ENCODE results near the gene R3HCC1L.
"Not testable (repeated sequence)": the region's sequence is repeated elsewhere in the genome, so short reads cannot be mapped to it uniquely, and the experiment has no call there.

R3HCC1L gene

DNA sequence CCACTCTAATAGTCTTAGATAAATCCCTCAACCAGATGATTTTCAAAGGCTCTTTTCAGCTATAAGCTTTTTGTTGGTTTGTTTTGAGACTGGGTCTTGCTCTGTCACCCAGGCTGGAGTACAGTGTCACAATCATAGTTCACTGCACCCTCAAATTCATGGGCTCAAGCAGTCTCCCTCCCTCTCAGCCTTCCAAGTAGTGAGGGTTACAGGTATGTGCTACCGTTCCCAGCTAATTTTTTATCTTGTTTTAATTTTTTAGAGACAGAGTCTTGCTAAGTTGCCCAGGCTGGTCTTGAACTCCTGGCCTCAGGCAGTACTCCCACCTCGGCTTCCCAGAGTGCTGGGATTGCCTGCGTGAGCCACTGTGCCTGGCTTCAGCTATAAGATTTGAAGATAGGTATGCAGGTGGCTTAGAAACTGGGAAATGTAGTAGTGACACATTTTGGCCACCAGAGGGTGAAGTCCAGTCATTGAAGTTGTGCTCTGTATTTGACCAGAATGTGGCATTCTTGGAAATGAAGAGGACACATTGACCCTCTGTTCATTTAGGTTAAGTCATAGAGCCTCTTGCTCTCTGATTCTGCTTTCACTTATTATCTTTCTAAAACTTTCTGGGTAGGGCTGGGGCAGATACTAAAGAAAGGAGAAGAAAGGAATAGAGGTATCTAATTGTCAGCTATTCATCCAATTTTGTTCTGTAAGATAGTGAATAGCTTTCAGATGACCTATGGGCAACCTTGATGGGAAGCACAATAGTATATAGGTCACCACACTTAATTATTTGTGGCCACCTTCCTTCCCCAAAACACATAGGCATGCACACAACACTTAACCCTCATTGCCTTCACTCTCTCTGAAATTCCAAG lies 36.0 kb downstream of the R3HCC1L start:
- H3K27ac ChIP-seq (ENCODE audit: insufficient read depth, low read depth, low read length, poor library complexity, severe bottlenecking) = no peak overlapping the region
- H3K27me3 ChIP-seq (ENCODE audit: control insufficient read depth, insufficient read depth, low read length, poor library complexity, severe bottlenecking) = no peaks in the 10 kb centered on the region
- H3K9me3 ChIP-seq (ENCODE audit: control insufficient read depth, low read length) = no peaks in the 10 kb centered on the region
- peaks cover 5% of the 10 kb centered on the region for H3K36me3 ChIP-seq (ENCODE audit: control insufficient read depth, insufficient read depth, low read length)
- peaks cover 10% of the 10 kb centered on the region for H3K4me1 ChIP-seq (ENCODE audit: control insufficient read depth, insufficient read depth, low read length)
- WGBS, 2 experiments = 51 to 57% methylated on average over 3 of the region's 3 CpGs
- H3K4me3 ChIP-seq (ENCODE audit: insufficient read depth, low read depth, low read length) = no peak overlapping the region

DNA sequence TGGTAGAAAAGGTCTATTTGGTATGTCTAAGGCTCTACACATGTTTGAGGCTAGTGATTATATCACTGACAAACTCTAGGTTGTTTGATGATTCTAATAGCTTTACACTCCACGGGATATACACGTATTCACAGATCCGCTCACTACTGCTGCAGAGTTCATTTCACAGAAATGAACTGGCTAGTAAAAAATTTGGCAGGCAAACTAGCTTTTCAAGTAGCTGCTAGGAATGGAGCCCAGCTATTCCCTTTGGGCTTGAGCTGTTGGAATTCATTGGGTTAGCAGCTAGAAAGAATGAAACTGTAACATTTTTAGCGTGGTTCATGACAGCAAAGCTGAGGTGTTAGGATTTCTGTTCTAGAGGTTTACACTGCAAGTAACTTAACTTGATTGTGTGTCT lies 37.6 kb downstream of the R3HCC1L start:
- no peak overlapping the region for H3K4me3 ChIP-seq (ENCODE audit: insufficient read depth, low read depth, low read length)
- H3K27me3 ChIP-seq (ENCODE audit: control insufficient read depth, insufficient read depth, low read length, poor library complexity, severe bottlenecking) = no peaks in the 10 kb centered on the region
- H3K9me3 ChIP-seq (ENCODE audit: control insufficient read depth, low read length) = no peaks in the 10 kb centered on the region
- H3K27ac ChIP-seq (ENCODE audit: insufficient read depth, low read depth, low read length, poor library complexity, severe bottlenecking) = no peak overlapping the region
- 94 to 95% methylated on average over 4 of the region's 4 CpGs for WGBS, 2 experiments
- H3K4me1 ChIP-seq (ENCODE audit: control insufficient read depth, insufficient read depth, low read length) = peaks cover 10% of the 10 kb centered on the region
- H3K36me3 ChIP-seq (ENCODE audit: control insufficient read depth, insufficient read depth, low read length) = no peaks in the 10 kb centered on the region

DNA sequence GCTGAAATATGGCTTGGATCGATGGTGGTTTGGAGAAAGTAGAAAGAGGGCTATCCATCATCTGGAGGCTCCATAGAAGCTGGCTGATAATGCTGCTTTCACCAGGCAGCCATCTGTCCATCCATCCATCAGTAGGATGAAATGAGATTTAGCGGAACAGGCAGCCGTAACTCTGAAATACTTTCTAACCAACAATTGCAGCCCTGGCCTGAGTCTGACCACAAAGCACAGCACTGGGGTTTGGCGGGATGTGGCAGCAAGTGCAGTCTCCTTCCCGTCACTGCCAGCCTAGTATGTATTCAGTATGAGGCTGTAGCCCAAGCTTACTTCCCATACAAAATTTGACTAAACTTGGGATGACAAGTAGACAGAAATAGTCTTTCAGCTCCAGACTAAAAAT lies 38.0 kb downstream of the R3HCC1L start:
- Histone ChIP-seq H3K27ac (ENCODE audit: insufficient read depth, low read depth, low read length, poor library complexity, severe bottlenecking) (no peak overlapping the region), H3K9me3 (ENCODE audit: control insufficient read depth, low read length) (no peaks in the 10 kb centered on the region)
- WGBS, 2 experiments = 89 to 91% methylated on average over 5 of the region's 5 CpGs

GRCh38 chr10:98173260-98173659 lies 38.8 kb downstream of the R3HCC1L start:
- Histone ChIP-seq H3K4me3 (ENCODE audit: insufficient read depth, low read depth, low read length) (no peak overlapping the region), H3K4me1 (ENCODE audit: control insufficient read depth, insufficient read depth, low read length) (peaks cover 10% of the 10 kb centered on the region), H3K27me3 (ENCODE audit: control insufficient read depth, insufficient read depth, low read length, poor library complexity, severe bottlenecking) (no peaks in the 10 kb centered on the region), H3K27ac (ENCODE audit: insufficient read depth, low read depth, low read length, poor library complexity, severe bottlenecking) (no peak overlapping the region), H3K9me3 (ENCODE audit: control insufficient read depth, low read length) (no peaks in the 10 kb centered on the region), H3K36me3 (ENCODE audit: control insufficient read depth, insufficient read depth, low read length) (no peaks in the 10 kb centered on the region)
- WGBS, 2 experiments = 58 to 59% methylated on average over 6 of the region's 6 CpGs

More for the DNA sequence above, 38.0 kb downstream of the R3HCC1L start:
- H3K4me1 ChIP-seq (ENCODE audit: control insufficient read depth, insufficient read depth, low read length) = peaks cover 10% of the 10 kb centered on the region
- no peak overlapping the region for H3K4me3 ChIP-seq (ENCODE audit: insufficient read depth, low read depth, low read length)
- H3K36me3 ChIP-seq (ENCODE audit: control insufficient read depth, insufficient read depth, low read length) = no peaks in the 10 kb centered on the region
- no peaks in the 10 kb centered on the region for H3K27me3 ChIP-seq (ENCODE audit: control insufficient read depth, insufficient read depth, low read length, poor library complexity, severe bottlenecking)

DNA sequence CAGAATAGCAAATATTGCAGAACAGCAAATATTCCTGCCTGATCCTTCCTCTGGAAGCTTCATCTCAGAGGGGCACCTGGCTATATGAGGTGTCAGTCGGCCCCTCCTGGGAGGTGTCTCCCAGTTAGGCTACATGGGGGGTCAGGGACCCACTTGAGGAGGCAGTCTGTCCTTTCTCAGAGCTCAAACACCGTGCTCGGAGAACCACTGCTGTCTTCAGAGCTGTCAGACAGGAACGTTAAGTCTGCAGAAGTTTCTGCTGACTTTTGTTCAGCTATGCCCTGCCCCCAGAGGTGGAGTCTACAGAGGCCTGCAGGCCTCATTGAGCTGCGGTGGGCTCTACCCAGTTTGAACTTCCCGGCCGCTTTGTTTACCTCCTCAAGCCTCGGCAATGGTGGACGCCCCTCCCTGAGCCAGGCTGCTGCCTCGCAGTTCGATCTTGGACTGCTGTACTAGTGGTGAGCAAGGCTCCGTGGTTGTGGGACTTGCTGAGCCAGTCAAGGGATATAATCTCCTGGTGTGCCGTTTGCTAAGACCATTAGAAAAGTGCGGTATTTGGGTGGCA lies 48.0 kb downstream of the R3HCC1L start:
- H3K27me3 ChIP-seq (ENCODE audit: control insufficient read depth, insufficient read depth, low read length, poor library complexity, severe bottlenecking); H3K4me1 ChIP-seq (ENCODE audit: control insufficient read depth, insufficient read depth, low read length); H3K4me3 ChIP-seq (ENCODE audit: insufficient read depth, low read depth, low read length); H3K27ac ChIP-seq (ENCODE audit: insufficient read depth, low read depth, low read length, poor library complexity, severe bottlenecking); H3K9me3 ChIP-seq (ENCODE audit: control insufficient read depth, low read length); H3K36me3 ChIP-seq (ENCODE audit: control insufficient read depth, insufficient read depth, low read length): not testable (repeated sequence)
- 95% methylated on average over 14 of the region's 14 CpGs for WGBS, 2 experiments

- Histone ChIP-seq H3K9me3 (ENCODE audit: control insufficient read depth, low read length) (no peaks in the 10 kb centered on the region), H3K27ac (ENCODE audit: insufficient read depth, low read depth, low read length, poor library complexity, severe bottlenecking) (no peak overlapping the region), H3K27me3 (ENCODE audit: control insufficient read depth, insufficient read depth, low read length, poor library complexity, severe bottlenecking) (no peaks in the 10 kb centered on the region), H3K4me3 (ENCODE audit: insufficient read depth, low read depth, low read length) (no peak overlapping the region), H3K4me1 (ENCODE audit: control insufficient read depth, insufficient read depth, low read length) (no peaks in the 10 kb centered on the region), H3K36me3 (ENCODE audit: control insufficient read depth, insufficient read depth, low read length) (peaks cover 7% of the 10 kb centered on the region)
- WGBS, 2 experiments = 97 to 100% methylated on average over 1 of the region's 1 CpG
Observed at GRCh38 chr10:98186681-98187080, 52.2 kb downstream of the R3HCC1L start.

GRCh38 chr10:98190773-98191172 lies 56.3 kb downstream of the R3HCC1L start:
- H3K4me3 ChIP-seq (ENCODE audit: insufficient read depth, low read depth, low read length); H3K36me3 ChIP-seq (ENCODE audit: control insufficient read depth, insufficient read depth, low read length); H3K27ac ChIP-seq (ENCODE audit: insufficient read depth, low read depth, low read length, poor library complexity, severe bottlenecking); H3K27me3 ChIP-seq (ENCODE audit: control insufficient read depth, insufficient read depth, low read length, poor library complexity, severe bottlenecking); H3K4me1 ChIP-seq (ENCODE audit: control insufficient read depth, insufficient read depth, low read length); H3K9me3 ChIP-seq (ENCODE audit: control insufficient read depth, low read length): not testable (repeated sequence)
- WGBS, 2 experiments = 93% methylated on average over 3 of the region's 4 CpGs

DNA sequence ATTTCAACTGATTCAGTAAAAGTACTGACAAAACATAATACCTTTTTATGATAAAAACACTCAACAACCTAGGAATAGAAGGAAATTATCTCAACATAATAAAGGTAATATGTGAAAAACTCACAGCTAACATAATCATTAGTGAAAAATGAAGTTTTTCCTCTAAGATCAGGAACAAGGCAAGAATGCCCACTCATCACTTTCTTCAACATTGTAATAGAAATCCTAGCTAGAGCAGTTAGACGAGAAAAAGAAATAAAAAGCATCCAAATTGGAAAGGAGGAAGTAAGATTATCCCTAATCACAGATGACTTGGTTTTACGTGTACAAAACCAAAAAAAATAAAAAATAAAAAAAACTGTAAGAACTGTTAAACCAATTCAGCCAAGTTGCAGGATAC lies 58.6 kb downstream of the R3HCC1L start:
- Histone ChIP-seq H3K4me3 (ENCODE audit: insufficient read depth, low read depth, low read length) (no peak overlapping the region), H3K27me3 (ENCODE audit: control insufficient read depth, insufficient read depth, low read length, poor library complexity, severe bottlenecking) (no peaks in the 10 kb centered on the region), H3K27ac (ENCODE audit: insufficient read depth, low read depth, low read length, poor library complexity, severe bottlenecking) (no peak overlapping the region), H3K9me3 (ENCODE audit: control insufficient read depth, low read length) (no peaks in the 10 kb centered on the region), H3K4me1 (ENCODE audit: control insufficient read depth, insufficient read depth, low read length) (no peaks in the 10 kb centered on the region), H3K36me3 (ENCODE audit: control insufficient read depth, insufficient read depth, low read length) (no peaks in the 10 kb centered on the region)
- WGBS, 2 experiments = 100% methylated on average over 2 of the region's 2 CpGs; no CpG with 5 or more reads in 1 of the 2 experiments

DNA sequence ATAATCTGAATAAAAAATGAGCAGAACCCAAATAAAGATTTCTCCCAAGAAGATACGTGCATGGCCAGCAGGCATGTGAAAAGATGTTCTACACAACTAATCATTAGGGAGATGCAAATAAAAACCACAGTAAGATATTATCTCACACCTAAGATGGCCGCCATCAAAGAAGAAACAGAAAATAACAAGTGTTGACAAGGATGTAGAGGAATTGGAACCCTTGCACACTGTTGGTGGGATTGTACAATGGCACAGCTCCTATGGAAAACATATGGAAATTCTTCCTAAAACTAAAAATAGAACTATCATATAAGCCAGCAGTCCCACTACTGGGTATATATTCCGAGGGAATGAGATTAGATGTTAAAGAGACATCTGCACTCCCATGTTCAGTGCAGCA lies 60.2 kb downstream of the R3HCC1L start:
- no peaks in the 10 kb centered on the region for H3K4me1 ChIP-seq (ENCODE audit: control insufficient read depth, insufficient read depth, low read length)
- no peaks in the 10 kb centered on the region for H3K9me3 ChIP-seq (ENCODE audit: control insufficient read depth, low read length)
- H3K27ac ChIP-seq (ENCODE audit: insufficient read depth, low read depth, low read length, poor library complexity, severe bottlenecking) = no peak overlapping the region
- H3K27me3 ChIP-seq (ENCODE audit: control insufficient read depth, insufficient read depth, low read length, poor library complexity, severe bottlenecking) = no peaks in the 10 kb centered on the region
- no peaks in the 10 kb centered on the region for H3K36me3 ChIP-seq (ENCODE audit: control insufficient read depth, insufficient read depth, low read length)
- H3K4me3 ChIP-seq (ENCODE audit: insufficient read depth, low read depth, low read length) = no peak overlapping the region
- WGBS, 2 experiments = 94 to 100% methylated on average over 2 to 3 of the region's 3 CpGs

GRCh38 chr10:98195120-98195519 lies 60.7 kb downstream of the R3HCC1L start:
- Histone ChIP-seq H3K9me3 (ENCODE audit: control insufficient read depth, low read length) (no peaks in the 10 kb centered on the region), H3K4me1 (ENCODE audit: control insufficient read depth, insufficient read depth, low read length) (no peaks in the 10 kb centered on the region)

More at GRCh38 chr10:98195120-98195519, 60.7 kb downstream of the R3HCC1L start:
- Histone ChIP-seq H3K27me3 (ENCODE audit: control insufficient read depth, insufficient read depth, low read length, poor library complexity, severe bottlenecking) (no peaks in the 10 kb centered on the region), H3K4me3 (ENCODE audit: insufficient read depth, low read depth, low read length) (no peak overlapping the region), H3K27ac (ENCODE audit: insufficient read depth, low read depth, low read length, poor library complexity, severe bottlenecking) (no peak overlapping the region), H3K36me3 (ENCODE audit: control insufficient read depth, insufficient read depth, low read length) (no peaks in the 10 kb centered on the region)
- no CpG with 5 or more reads among the region's 1 CpG for WGBS, 2 experiments
